Measurements from ENCODE around the gene GAK.

DNA sequence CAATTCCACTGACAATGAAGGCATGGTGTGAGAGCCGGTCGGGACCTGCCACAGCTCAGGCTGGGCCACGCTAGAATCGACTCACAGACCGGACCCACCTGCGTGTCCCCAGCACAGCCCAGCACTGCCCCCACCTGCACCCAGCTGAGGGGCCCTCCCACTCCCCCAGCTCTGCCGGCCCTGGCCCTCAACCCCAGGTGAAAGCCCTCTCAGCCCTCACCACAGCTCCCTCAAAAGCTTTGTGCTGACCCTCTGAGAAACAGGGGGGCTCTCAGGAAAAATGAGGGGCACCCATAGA lies 25.1 kb downstream of the GAK start:
- TF ChIP-seq SIN3A (IDR thresholded peaks at IDR 0.05; ENCODE audit: borderline replicate concordance, insufficient read depth, low read depth, low read length) (no peak), POLR2AphosphoS5 (IDR thresholded peaks at IDR 0.05; ENCODE audit: low read depth, low read length) (no peak)
- TF ChIP-seq, protein P1, sequence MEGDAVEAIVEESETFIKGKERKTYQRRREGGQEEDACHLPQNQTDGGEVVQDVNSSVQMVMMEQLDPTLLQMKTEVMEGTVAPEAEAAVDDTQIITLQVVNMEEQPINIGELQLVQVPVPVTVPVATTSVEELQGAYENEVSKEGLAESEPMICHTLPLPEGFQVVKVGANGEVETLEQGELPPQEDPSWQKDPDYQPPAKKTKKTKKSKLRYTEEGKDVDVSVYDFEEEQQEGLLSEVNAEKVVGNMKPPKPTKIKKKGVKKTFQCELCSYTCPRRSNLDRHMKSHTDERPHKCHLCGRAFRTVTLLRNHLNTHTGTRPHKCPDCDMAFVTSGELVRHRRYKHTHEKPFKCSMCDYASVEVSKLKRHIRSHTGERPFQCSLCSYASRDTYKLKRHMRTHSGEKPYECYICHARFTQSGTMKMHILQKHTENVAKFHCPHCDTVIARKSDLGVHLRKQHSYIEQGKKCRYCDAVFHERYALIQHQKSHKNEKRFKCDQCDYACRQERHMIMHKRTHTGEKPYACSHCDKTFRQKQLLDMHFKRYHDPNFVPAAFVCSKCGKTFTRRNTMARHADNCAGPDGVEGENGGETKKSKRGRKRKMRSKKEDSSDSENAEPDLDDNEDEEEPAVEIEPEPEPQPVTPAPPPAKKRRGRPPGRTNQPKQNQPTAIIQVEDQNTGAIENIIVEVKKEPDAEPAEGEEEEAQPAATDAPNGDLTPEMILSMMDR (IDR thresholded peaks at IDR 0.05) = no peak
- TF ChIP-seq, protein P2, sequence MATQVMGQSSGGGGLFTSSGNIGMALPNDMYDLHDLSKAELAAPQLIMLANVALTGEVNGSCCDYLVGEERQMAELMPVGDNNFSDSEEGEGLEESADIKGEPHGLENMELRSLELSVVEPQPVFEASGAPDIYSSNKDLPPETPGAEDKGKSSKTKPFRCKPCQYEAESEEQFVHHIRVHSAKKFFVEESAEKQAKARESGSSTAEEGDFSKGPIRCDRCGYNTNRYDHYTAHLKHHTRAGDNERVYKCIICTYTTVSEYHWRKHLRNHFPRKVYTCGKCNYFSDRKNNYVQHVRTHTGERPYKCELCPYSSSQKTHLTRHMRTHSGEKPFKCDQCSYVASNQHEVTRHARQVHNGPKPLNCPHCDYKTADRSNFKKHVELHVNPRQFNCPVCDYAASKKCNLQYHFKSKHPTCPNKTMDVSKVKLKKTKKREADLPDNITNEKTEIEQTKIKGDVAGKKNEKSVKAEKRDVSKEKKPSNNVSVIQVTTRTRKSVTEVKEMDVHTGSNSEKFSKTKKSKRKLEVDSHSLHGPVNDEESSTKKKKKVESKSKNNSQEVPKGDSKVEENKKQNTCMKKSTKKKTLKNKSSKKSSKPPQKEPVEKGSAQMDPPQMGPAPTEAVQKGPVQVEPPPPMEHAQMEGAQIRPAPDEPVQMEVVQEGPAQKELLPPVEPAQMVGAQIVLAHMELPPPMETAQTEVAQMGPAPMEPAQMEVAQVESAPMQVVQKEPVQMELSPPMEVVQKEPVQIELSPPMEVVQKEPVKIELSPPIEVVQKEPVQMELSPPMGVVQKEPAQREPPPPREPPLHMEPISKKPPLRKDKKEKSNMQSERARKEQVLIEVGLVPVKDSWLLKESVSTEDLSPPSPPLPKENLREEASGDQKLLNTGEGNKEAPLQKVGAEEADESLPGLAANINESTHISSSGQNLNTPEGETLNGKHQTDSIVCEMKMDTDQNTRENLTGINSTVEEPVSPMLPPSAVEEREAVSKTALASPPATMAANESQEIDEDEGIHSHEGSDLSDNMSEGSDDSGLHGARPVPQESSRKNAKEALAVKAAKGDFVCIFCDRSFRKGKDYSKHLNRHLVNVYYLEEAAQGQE (IDR thresholded peaks at IDR 0.05; ENCODE audit: insufficient read depth in 1 of 2, low read depth in 2 of 2, low read length in 1 of 2) = no peak

Data from Panc1 (cell line).